ENCODE measurements around the gene ORAI2.

DNA sequence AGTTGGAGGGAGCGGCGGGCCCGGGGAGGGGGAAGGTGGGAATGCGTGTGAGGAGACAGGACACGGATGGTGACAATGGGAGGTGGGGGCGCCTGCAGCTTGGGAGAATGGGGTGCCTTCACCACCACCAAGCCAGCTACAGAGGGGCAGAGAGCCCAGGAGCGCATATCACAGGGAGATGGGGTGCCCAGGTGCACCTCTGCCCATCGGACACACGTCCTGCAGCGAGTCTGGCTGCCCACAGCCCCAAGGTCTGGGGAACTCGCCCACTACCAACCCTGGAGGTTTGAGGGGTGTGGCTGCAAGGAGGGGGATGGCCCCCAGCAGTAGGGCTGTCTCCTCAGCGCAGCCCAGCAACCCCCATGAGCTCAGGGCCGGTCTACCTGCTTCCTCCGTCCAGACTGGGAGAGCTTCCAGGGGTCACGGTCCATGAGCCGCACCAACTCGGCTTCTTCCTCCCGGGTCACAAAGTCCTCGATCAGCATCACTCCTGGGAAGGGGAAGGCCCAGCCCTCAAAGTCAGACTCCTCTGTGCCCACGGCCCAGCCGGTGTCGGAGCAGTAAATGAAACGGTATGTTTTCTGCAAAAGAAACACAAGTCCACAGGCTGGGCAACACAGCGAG, 26.0 kb downstream of the ORAI2 start:
- no peak for TF ChIP-seq EZH2 (IDR thresholded peaks at IDR 0.05; ENCODE audit: low read length)
- TF ChIP-seq, protein P1, sequence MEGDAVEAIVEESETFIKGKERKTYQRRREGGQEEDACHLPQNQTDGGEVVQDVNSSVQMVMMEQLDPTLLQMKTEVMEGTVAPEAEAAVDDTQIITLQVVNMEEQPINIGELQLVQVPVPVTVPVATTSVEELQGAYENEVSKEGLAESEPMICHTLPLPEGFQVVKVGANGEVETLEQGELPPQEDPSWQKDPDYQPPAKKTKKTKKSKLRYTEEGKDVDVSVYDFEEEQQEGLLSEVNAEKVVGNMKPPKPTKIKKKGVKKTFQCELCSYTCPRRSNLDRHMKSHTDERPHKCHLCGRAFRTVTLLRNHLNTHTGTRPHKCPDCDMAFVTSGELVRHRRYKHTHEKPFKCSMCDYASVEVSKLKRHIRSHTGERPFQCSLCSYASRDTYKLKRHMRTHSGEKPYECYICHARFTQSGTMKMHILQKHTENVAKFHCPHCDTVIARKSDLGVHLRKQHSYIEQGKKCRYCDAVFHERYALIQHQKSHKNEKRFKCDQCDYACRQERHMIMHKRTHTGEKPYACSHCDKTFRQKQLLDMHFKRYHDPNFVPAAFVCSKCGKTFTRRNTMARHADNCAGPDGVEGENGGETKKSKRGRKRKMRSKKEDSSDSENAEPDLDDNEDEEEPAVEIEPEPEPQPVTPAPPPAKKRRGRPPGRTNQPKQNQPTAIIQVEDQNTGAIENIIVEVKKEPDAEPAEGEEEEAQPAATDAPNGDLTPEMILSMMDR (optimal IDR thresholded peaks at IDR 0.05 in 1 of 3, IDR thresholded peaks at IDR 0.05 in 1 of 3, conservative IDR thresholded peaks at IDR 0.05 in 1 of 3; ENCODE audit: extremely low read depth in 1 of 3, insufficient read depth in 2 of 3, low read length in 3 of 3), result no peak
